ENCODE measurements around the gene NKAIN4.

NKAIN4 gene

GRCh38 chr20:63289311-63290135, 35.3 kb upstream of the NKAIN4 start:
- no peak overlapping the region for H3K4me3 ChIP-seq (ENCODE audit: control insufficient read depth, low read depth, low read length)
- TF ChIP-seq, protein P1, sequence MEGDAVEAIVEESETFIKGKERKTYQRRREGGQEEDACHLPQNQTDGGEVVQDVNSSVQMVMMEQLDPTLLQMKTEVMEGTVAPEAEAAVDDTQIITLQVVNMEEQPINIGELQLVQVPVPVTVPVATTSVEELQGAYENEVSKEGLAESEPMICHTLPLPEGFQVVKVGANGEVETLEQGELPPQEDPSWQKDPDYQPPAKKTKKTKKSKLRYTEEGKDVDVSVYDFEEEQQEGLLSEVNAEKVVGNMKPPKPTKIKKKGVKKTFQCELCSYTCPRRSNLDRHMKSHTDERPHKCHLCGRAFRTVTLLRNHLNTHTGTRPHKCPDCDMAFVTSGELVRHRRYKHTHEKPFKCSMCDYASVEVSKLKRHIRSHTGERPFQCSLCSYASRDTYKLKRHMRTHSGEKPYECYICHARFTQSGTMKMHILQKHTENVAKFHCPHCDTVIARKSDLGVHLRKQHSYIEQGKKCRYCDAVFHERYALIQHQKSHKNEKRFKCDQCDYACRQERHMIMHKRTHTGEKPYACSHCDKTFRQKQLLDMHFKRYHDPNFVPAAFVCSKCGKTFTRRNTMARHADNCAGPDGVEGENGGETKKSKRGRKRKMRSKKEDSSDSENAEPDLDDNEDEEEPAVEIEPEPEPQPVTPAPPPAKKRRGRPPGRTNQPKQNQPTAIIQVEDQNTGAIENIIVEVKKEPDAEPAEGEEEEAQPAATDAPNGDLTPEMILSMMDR (conservative IDR thresholded peaks at IDR 0.05; ENCODE audit: control insufficient read depth, insufficient read depth, low read depth, low read length) = no peak
- DNase-seq (ENCODE audit: low read depth) = no peak

GRCh38 chr20:63288581-63289251, 34.5 kb upstream of the NKAIN4 start:
- TF ChIP-seq, protein P1 (conservative IDR thresholded peaks at IDR 0.05; ENCODE audit: control insufficient read depth, insufficient read depth, low read depth, low read length) = no peak
- DNase-seq (ENCODE audit: low read depth) = no peak
- no peak overlapping the region for H3K4me3 ChIP-seq (ENCODE audit: control insufficient read depth, low read depth, low read length)

DNA sequence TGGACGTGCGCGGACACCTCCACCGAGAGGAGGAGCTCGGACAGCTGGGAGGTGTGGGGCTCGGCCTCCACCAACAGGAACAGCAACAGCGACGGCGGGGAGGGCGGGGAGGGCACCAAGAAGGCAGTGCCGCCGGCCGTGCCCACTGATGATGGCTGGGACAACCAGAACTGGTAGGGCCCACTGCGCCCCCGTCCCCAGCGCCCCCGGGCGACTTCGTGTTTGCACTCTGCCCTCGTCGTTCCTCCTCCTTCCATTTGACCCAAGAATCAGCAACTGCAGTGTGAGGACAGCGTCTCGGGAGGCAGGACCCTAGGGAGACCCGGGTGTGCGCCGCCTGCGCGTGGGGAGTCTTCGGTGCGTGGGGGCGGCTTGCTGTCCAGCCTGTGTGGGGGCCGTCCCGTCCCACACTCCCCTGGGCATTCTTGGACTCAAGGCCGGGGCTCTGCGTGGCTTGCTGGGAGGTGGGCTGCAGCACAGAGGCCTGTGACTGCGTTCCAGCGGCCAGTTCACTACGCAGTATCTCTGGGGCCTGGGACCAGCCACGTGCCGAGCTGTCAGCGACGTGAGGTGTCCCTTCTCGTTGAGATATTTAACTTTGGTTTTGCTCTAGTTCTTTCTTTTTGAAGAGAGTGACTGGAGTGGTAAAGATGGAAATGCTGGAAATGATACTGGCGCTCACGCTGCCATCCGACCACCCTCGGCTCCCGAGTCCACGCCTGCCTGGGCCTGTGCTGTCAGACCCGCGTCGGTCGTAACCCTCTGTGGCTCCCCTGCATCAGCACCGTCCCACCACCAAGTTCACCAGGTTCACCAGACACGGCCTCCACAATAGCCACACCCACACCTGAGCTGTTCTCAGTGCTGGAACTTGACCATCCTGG, 33.7 kb upstream of the NKAIN4 start:
- TF ChIP-seq, protein P1 (conservative IDR thresholded peaks at IDR 0.05; ENCODE audit: control insufficient read depth, insufficient read depth, low read depth, low read length) = no peak

DNA sequence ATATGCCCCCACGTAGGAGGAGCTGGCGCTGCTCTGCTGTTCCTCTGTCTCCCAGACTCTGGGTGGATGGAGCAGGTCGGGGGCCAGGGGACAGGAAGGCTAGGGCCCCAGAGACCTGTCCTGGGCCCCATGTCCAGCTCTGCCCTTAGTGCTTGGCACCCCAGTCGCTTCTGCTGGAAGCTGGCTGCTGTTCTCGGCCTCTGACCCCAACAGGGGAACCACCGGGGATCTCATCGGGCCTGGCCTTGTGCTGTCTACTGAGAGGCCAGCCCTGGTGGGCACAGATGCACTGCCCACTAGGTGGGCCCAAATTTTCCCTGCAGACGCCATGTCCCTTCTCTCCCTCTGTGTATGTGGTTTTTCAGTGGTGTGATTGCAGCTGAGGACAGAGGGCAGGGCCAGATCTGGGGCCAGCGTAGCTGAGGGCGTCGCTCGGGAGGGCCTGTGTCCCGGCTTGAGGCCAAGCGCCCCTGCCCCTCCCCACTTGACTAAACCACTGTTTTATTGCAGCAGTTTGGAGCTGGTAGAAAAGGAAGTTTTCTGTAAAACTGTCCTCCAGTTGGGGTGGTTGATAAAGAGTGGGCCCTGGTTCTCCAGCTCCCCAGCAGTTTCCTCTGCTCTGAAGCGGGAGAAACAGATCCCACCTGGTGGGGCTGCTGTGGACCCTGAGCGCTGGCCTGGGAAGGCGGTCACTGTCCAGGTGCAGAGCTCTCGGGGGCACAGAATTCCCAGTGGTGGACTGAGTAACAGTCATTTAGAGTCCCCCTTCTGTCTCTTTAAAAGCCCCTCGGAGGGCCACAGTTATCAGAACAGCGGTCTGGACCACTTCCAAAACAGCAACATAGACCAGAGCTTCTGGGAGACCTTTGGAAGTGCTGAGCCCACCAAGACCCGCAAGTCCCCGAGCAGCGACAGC, 32.8 kb upstream of the NKAIN4 start:
- no peak overlapping the region for H3K4me3 ChIP-seq (ENCODE audit: control insufficient read depth, low read depth, low read length)
- TF ChIP-seq, protein P1 (conservative IDR thresholded peaks at IDR 0.05; ENCODE audit: control insufficient read depth, insufficient read depth, low read depth, low read length) = no peak
- DNase-seq (ENCODE audit: low read depth) = no peak

More for the DNA sequence above, 33.7 kb upstream of the NKAIN4 start:
- DNase-seq (ENCODE audit: low read depth) = no peak
- H3K4me3 ChIP-seq (ENCODE audit: control insufficient read depth, low read depth, low read length) = no peak overlapping the region

- TF ChIP-seq, protein P1 (conservative IDR thresholded peaks at IDR 0.05; ENCODE audit: control insufficient read depth, insufficient read depth, low read depth, low read length) = no peak
- no peak for DNase-seq (ENCODE audit: low read depth)
- H3K4me3 ChIP-seq (ENCODE audit: control insufficient read depth, low read depth, low read length) = no peak overlapping the region
Measured at GRCh38 chr20:63285636-63286615, 31.7 kb upstream of the NKAIN4 start.

All from fibroblast of mammary gland (primary cell).